K562 (cell line): ENCODE data around the gene TUBGCP6. TPM values are rescaled to one million over a fixed set of nuclear protein-coding genes. Genes with fewer than 3 reads are reported as not detected.

Source experiments
- ATAC-seq: fragments of 200-7000 bp; cut with Tn5 transposase; 3 replicates; pipeline ENCODE4 v1.9.1; 2020; ENCODE audit warnings: moderate library complexity
- BruUV-seq: library from RNA; stranded (reverse); fragments of 400-500 nt; replicated peaks from 2 replicates; lab custom pipeline; 2021; lab: Mats Ljungman, UMichigan
- CTCF ChIA-PET: fragments of 300-600 bp; formaldehyde crosslinking; extraction: SDS; loops from one replicate; lab custom pipeline; 2021; ENCODE audit warnings: low intra/inter-chr PET ratio; lab: Yijun Ruan, JAX
- POLR2A ChIA-PET: fragments of 300-600, 350-650 bp; sonication (Branson Sonifier 250); formaldehyde crosslinking; extraction: SDS; loops from one replicate; lab custom pipeline; 2021; ENCODE audit warnings: antibody characterized with exemption, inconsistent platforms; lab: Yijun Ruan, JAX
- DNase-seq, 4 experiments: peaks; one replicate each; pipeline versions ENCODE4 v3.0.0 to v3.0.0-alpha.2; 2011 to 2018; ENCODE audit warnings: low spot score in 3 of 4, mixed read lengths in 3 of 4; ENCODE audit errors: extremely low read depth in 1 of 4
- FAIRE-seq: peaks from 2 replicates; lab custom pipeline; 2011; peaks lifted over from hg19 to GRCh38; lab: Jason Lieb, UNC
- H2AFZ ChIP-seq: 2 replicates; pipeline ENCODE4 v1.6.0; 2011; ENCODE audit warnings: low read depth, low read length, control low read depth, inconsistent platforms
- H3K27ac ChIP-seq: fragments of 200-600 bp; 3 replicates; pipeline ENCODE4 v1.8.0; 2011; ENCODE audit warnings: low read depth, mild to moderate bottlenecking, control low read depth, inconsistent platforms, low read length, moderate library complexity, mixed read lengths; ENCODE audit errors: extremely low read depth
- H3K27me3 ChIP-seq, 2 experiments: fragments of 300-600 bp in 1 of 2; 2 replicates in 1 of 2; 3 replicates in 1 of 2; pipeline versions ENCODE4 v1.6.0 to v1.8.0; 2011; ENCODE audit warnings: inconsistent platforms in 2 of 2, low read length in 2 of 2, mild to moderate bottlenecking in 1 of 2, mixed read lengths in 1 of 2, moderate library complexity in 1 of 2; ENCODE audit not compliant: control insufficient read depth in 2 of 2, insufficient read depth in 2 of 2
- H3K36me3 ChIP-seq: fragments of 300-600 bp; 3 replicates; pipeline ENCODE4 v1.8.0; 2011; ENCODE audit warnings: mild to moderate bottlenecking, low read length, inconsistent platforms; ENCODE audit not compliant: control insufficient read depth, insufficient read depth
- H3K4me1 ChIP-seq, 2 experiments: fragments of 200-600 bp in 1 of 2; replicated peaks in 1 of 2; 2 replicates in 1 of 2; 3 replicates in 1 of 2; pipeline versions ENCODE4 v1.5.1 to v1.8.0; 2011; ENCODE audit warnings: inconsistent platforms in 2 of 2, low read length in 2 of 2, mild to moderate bottlenecking in 1 of 2, mixed read lengths in 1 of 2, moderate library complexity in 1 of 2; ENCODE audit not compliant: control insufficient read depth in 2 of 2, insufficient read depth in 2 of 2
- H3K4me2 ChIP-seq: 2 replicates; pipeline ENCODE4 v1.6.1; 2011; ENCODE audit warnings: low read length, control low read depth, inconsistent platforms, mixed read lengths; ENCODE audit not compliant: insufficient read depth
- H3K4me3 ChIP-seq: fragments of 200-600 bp; sonication (generic), shearing (Covaris generic); 2 replicates; pipeline ENCODE4 v1.5.1; 2016; ENCODE audit warnings: control low read depth, inconsistent platforms
- H3K79me2 ChIP-seq: fragments of 200-600 bp; 3 replicates; pipeline ENCODE4 v1.8.0; 2011; ENCODE audit warnings: low read length, inconsistent platforms; ENCODE audit not compliant: control insufficient read depth, insufficient read depth
- H3K9ac ChIP-seq, 2 experiments: 2 replicates each; pipeline versions ENCODE4 v1.6.0 to v1.6.1; 2011; ENCODE audit warnings: low read depth in 2 of 2, low read length in 2 of 2, control low read depth in 1 of 2, inconsistent platforms in 1 of 2, mild to moderate bottlenecking in 1 of 2, mixed read lengths in 1 of 2; ENCODE audit not compliant: insufficient read depth in 1 of 2
- H3K9me1 ChIP-seq: one replicate; pipeline ENCODE4 v1.6.0; 2011; ENCODE audit warnings: inconsistent platforms, mild to moderate bottlenecking, low read length, moderate library complexity; ENCODE audit not compliant: control insufficient read depth, insufficient read depth
- H3K9me3 ChIP-seq: replicated peaks from 2 replicates; pipeline ENCODE4 v1.5.1; 2011; ENCODE audit warnings: low read depth, low read length, inconsistent platforms; ENCODE audit not compliant: control insufficient read depth, insufficient read depth
- H4K20me1 ChIP-seq: replicated peaks from 2 replicates; pipeline ENCODE4 v1.6.1; 2011; ENCODE audit warnings: low read length, inconsistent platforms, mixed read lengths; ENCODE audit not compliant: control insufficient read depth, insufficient read depth
- GTF2B ChIP-seq: IDR thresholded peaks from 2 replicates; pipeline ENCODE4 v1.6.1; 2011; ENCODE audit not compliant: insufficient read length; ENCODE audit errors: extremely low read depth
- WGBS: fragments of 100-300 bp; shearing (Covaris generic); methylation state at CpG from one replicate; pipeline ENCODE4 v1.1.6; 2016; ENCODE audit warnings: low coverage, mixed read lengths; ENCODE audit not compliant: insufficient coverage; ENCODE audit errors: missing lambda C conversion rate; 5-methylcytosine and 5-hydroxymethylcytosine counted together
- in situ Hi-C: fragments of 300-500 bp; cut with MboI; formaldehyde crosslinking; loops from 4 replicates; pipeline ENCODE4 v1.15.0; 2018; ENCODE audit warnings: inconsistent platforms, mixed read lengths
- intact Hi-C: fragments of 100-400 bp; cut with micrococcal nuclease; formaldehyde crosslinking; loops from 2 replicates; pipeline ENCODE4 v1.14.2; 2022
- polyA plus RNA-seq, 8 experiments: library from polyadenylated mRNA; depleted of rRNA in 4 of 8; stranded (reverse) in 5 of 8; unstranded in 3 of 8; fragments of >200 nt; fragmentation: Nextera tagmentation in 2 of 8; fragmentation: Illumina TruSeq in 1 of 8; extraction: Ambion mirVana in 2 of 8; extraction: Trizol in 1 of 8; gene quantifications; 2 replicates each; pipeline versions ENCODE4 v1.2.1 to v1.2.3, GENCODE V29; 2011 to 2014; ENCODE audit warnings: inconsistent platforms in 1 of 8, missing spikeins in 1 of 8
- total RNA-seq, 7 experiments: library from RNA; depleted of rRNA in 6 of 7; stranded (reverse); fragments of >200 nt in 6 of 7; fragmentation: Illumina TruSeq in 2 of 7; extraction: Trizol in 2 of 7; gene quantifications; 2 replicates each; pipeline versions ENCODE4 v1.2.1 to v1.2.3, GENCODE V29; 2011 to 2021; ENCODE audit warnings: low replicate concordance in 1 of 7

The TUBGCP6 gene
- total and polyA plus RNA-seq, 9 of the 15 experiments (the other 6 are each of a cell fraction or from before 2014, with no cell fraction given), result 0.76 to 33.0 (median 10.1) TPM

- Histone ChIP-seq H3K27me3 (no peaks in the 10 kb centered on the region), H3K4me3 (no peak overlapping the region), H3K9me3 (no peaks in the 10 kb centered on the region), H3K4me2 (no peak overlapping the region), H3K27ac (no peak overlapping the region), H3K79me2 (peaks cover under 1% of the 10 kb centered on the region; the same call in 1 of the 3 replicates), H3K4me1 (peaks cover 0 to 57% of the 10 kb centered on the region in 2 experiments; a peak in 3 of 5 replicates), H2AFZ (no peak overlapping the region), H4K20me1 (no peaks in the 10 kb centered on the region), H3K36me3 (no peaks in the 10 kb centered on the region), H3K9me1 (no peaks in the 10 kb centered on the region), H3K9ac (no peak overlapping the region)
- CTCF ChIA-PET, result no interaction called here
- no peak for TF ChIP-seq GTF2B
- 81% methylated on average over 13 of the region's 27 CpGs for WGBS
- DNase-seq, result no peak
- in situ Hi-C loops, result no loop called here
- FAIRE-seq, result no peak
- intact Hi-C loops, result no loop called here
- BruUV-seq, result no TSS peak
- POLR2A ChIA-PET, result no interaction called here
- no peak for ATAC-seq
These were observed 63.9 kb downstream of the TUBGCP6 start for GRCh38 chr22:50180727-50181521.
